ENCODE data around the gene FTSJ3.

GRCh38 chr17:63833026-63833740 lies 5.7 kb upstream of the FTSJ3 start:
- TF ChIP-seq, protein P1, sequence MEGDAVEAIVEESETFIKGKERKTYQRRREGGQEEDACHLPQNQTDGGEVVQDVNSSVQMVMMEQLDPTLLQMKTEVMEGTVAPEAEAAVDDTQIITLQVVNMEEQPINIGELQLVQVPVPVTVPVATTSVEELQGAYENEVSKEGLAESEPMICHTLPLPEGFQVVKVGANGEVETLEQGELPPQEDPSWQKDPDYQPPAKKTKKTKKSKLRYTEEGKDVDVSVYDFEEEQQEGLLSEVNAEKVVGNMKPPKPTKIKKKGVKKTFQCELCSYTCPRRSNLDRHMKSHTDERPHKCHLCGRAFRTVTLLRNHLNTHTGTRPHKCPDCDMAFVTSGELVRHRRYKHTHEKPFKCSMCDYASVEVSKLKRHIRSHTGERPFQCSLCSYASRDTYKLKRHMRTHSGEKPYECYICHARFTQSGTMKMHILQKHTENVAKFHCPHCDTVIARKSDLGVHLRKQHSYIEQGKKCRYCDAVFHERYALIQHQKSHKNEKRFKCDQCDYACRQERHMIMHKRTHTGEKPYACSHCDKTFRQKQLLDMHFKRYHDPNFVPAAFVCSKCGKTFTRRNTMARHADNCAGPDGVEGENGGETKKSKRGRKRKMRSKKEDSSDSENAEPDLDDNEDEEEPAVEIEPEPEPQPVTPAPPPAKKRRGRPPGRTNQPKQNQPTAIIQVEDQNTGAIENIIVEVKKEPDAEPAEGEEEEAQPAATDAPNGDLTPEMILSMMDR (IDR thresholded peaks at IDR 0.05; ENCODE audit: insufficient read depth, low read depth, low read length), result no peak
- no peak for TF ChIP-seq EZH2 (IDR thresholded peaks at IDR 0.05; ENCODE audit: insufficient read depth, low read length)

All from astrocyte (in vitro differentiated cells and primary cell).